ENCODE data around the gene ROGDI.

DNA sequence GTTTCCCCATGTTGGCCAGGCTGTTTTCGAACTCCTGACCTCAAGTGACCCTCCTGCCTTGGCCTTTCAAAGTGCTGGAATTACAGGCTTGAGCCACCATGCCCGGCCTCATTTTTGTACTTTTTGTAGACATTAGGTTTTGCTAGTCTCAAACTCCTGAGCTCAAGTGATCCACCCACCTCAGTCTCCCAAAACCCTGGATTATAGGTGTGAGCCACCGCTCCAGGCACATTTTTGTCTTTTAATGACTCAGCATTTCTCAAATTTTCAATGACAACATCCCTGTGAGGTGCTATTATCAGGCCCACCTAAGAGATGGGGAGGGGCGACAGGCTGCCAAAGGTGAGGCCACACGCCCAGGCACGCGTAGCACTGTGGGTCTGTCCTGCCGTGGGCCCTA, 15.4 kb downstream of the ROGDI start:
- TF ChIP-seq GATA2 (IDR thresholded peaks at IDR 0.05; ENCODE audit: low read depth, low read length): no peak
- TF ChIP-seq GATA3 (IDR thresholded peaks at IDR 0.05; ENCODE audit: low read depth, low read length): no peak
